Epithelial cell of esophagus (primary cell): ENCODE results near the gene SLC5A3.

Experiments used
- DNase-seq: peaks from one replicate; pipeline ENCODE4 v3.0.0; 2010; ENCODE audit warnings: low read depth
- H3K4me3 ChIP-seq: 2 replicates; pipeline ENCODE4 v1.5.1; 2011; ENCODE audit warnings: mild to moderate bottlenecking, low read length, control low read depth
- CTCF ChIP-seq: IDR thresholded peaks from 2 replicates; pipeline ENCODE4 v1.5.1; 2011; ENCODE audit warnings: low read depth, mild to moderate bottlenecking, low read length, control low read depth, inconsistent platforms; ENCODE audit not compliant: insufficient read depth; ENCODE audit errors: missing control alignments

The SLC5A3 gene

GRCh38 chr21:34046917-34047316 lies 26.5 kb upstream of the SLC5A3 start:
- DNase-seq, result no peak
- no peak for TF ChIP-seq CTCF
- no peak overlapping the region for H3K4me3 ChIP-seq

- no peak for DNase-seq
- H3K4me3 ChIP-seq, result no peak overlapping the region
- TF ChIP-seq CTCF, result no peak
Observed at GRCh38 chr21:34047835-34048234, 25.5 kb upstream of the SLC5A3 start.

- no peak overlapping the region for H3K4me3 ChIP-seq
- no peak for TF ChIP-seq CTCF
- no peak for DNase-seq
Observed at GRCh38 chr21:34052171-34052570, 21.2 kb upstream of the SLC5A3 start.

GRCh38 chr21:34054259-34054658 lies 19.1 kb upstream of the SLC5A3 start:
- no peak overlapping the region for H3K4me3 ChIP-seq
- no peak for DNase-seq
- no peak for TF ChIP-seq CTCF

GRCh38 chr21:34055615-34056014 lies 17.8 kb upstream of the SLC5A3 start:
- no peak for TF ChIP-seq CTCF
- no peak for DNase-seq
- H3K4me3 ChIP-seq, result no peak overlapping the region

- TF ChIP-seq CTCF, result no peak
- peak; percentile 31 for DNase-seq
- H3K4me3 ChIP-seq, result no peak overlapping the region
Observed at GRCh38 chr21:34061983-34062382, 11.4 kb upstream of the SLC5A3 start.

- no peak for TF ChIP-seq CTCF
- no peak overlapping the region for H3K4me3 ChIP-seq
- DNase-seq, result no peak
Observed at GRCh38 chr21:34065027-34065426, 8.4 kb upstream of the SLC5A3 start.
